Measurements from ENCODE around the gene RUVBL1.

The RUVBL1 gene

DNA sequence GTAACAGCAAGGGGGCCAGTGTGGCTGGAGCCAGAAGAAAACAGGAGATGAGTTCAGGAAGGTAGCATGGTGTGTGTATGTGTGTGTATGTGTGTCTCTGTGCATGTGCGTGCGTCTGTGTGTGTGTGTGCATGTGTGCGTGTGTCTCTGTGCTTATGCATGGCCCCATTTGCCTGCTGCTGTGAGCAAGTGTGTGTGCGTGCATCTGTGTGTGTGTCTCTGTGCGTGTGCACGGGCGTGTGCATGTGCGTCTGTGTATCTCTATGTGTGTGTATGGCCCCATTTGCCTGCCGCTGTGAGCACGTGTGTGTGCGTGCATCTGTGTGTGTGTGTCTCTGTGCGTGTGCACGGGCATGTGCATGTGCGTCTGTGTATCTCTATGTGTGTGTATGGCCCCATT, 22.6 kb upstream of the RUVBL1 start:
- no peaks in the 10 kb centered on the region for H3K9me2 ChIP-seq (replicated peaks; ENCODE audit: insufficient read depth, low read length)
- no peaks in the 10 kb centered on the region for H3K79me2 ChIP-seq (ENCODE audit: low read length)
- no peaks in the 10 kb centered on the region for H3F3A ChIP-seq (ENCODE audit: insufficient read depth, low read length)
- no peaks in the 10 kb centered on the region for H3K27me3 ChIP-seq (replicated peaks; ENCODE audit: insufficient read depth, low read length)
- no peaks in the 10 kb centered on the region for H3K36me3 ChIP-seq (replicated peaks; ENCODE audit: insufficient read depth, low read length)
- H3K9me3 ChIP-seq (replicated peaks; ENCODE audit: insufficient read depth, low read length): no peaks in the 10 kb centered on the region
- H3K4me1 ChIP-seq (ENCODE audit: low read length): no peaks in the 10 kb centered on the region
- H3K4me3 ChIP-seq (ENCODE audit: low read length): no peak overlapping the region
- H3K27ac ChIP-seq (ENCODE audit: low read length): no peak overlapping the region
- no peak overlapping the region for H3K9ac ChIP-seq (ENCODE audit: low read length)
- H2AFZ ChIP-seq (ENCODE audit: low read length): no peak overlapping the region
- no peaks in the 10 kb centered on the region for H4K20me1 ChIP-seq (ENCODE audit: insufficient read depth, low read length)
- no peak overlapping the region for H3K4me2 ChIP-seq (ENCODE audit: low read depth, low read length)
- no peak for DNase-seq
- TF ChIP-seq EZH2 (optimal IDR thresholded peaks at IDR 0.05; ENCODE audit: low read depth, low read length): no peak
- no peak for TF ChIP-seq EZH2phosphoT487 (IDR thresholded peaks at IDR 0.05; ENCODE audit: low read length)
- TF ChIP-seq, protein P1, sequence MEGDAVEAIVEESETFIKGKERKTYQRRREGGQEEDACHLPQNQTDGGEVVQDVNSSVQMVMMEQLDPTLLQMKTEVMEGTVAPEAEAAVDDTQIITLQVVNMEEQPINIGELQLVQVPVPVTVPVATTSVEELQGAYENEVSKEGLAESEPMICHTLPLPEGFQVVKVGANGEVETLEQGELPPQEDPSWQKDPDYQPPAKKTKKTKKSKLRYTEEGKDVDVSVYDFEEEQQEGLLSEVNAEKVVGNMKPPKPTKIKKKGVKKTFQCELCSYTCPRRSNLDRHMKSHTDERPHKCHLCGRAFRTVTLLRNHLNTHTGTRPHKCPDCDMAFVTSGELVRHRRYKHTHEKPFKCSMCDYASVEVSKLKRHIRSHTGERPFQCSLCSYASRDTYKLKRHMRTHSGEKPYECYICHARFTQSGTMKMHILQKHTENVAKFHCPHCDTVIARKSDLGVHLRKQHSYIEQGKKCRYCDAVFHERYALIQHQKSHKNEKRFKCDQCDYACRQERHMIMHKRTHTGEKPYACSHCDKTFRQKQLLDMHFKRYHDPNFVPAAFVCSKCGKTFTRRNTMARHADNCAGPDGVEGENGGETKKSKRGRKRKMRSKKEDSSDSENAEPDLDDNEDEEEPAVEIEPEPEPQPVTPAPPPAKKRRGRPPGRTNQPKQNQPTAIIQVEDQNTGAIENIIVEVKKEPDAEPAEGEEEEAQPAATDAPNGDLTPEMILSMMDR (IDR thresholded peaks at IDR 0.05; ENCODE audit: low read length): no peak

GRCh38 chr3:128145279-128145678, 21.7 kb upstream of the RUVBL1 start:
- Histone ChIP-seq H3K9ac (ENCODE audit: low read length) (no peak overlapping the region), H3K4me3 (ENCODE audit: low read length) (no peak overlapping the region), H3K27ac (ENCODE audit: low read length) (no peak overlapping the region), H3K36me3 (replicated peaks; ENCODE audit: insufficient read depth, low read length) (no peaks in the 10 kb centered on the region), H3K4me1 (ENCODE audit: low read length) (no peaks in the 10 kb centered on the region), H2AFZ (ENCODE audit: low read length) (no peak overlapping the region), H4K20me1 (ENCODE audit: insufficient read depth, low read length) (no peaks in the 10 kb centered on the region), H3K79me2 (ENCODE audit: low read length) (no peaks in the 10 kb centered on the region), H3K9me2 (replicated peaks; ENCODE audit: insufficient read depth, low read length) (no peaks in the 10 kb centered on the region), H3K27me3 (replicated peaks; ENCODE audit: insufficient read depth, low read length) (no peaks in the 10 kb centered on the region), H3F3A (ENCODE audit: insufficient read depth, low read length) (no peaks in the 10 kb centered on the region), H3K9me3 (replicated peaks; ENCODE audit: insufficient read depth, low read length) (no peaks in the 10 kb centered on the region), H3K4me2 (ENCODE audit: low read depth, low read length) (no peak overlapping the region)
- DNase-seq: no peak
- TF ChIP-seq EZH2 (optimal IDR thresholded peaks at IDR 0.05; ENCODE audit: low read depth, low read length) (no peak), EZH2phosphoT487 (IDR thresholded peaks at IDR 0.05; ENCODE audit: low read length) (no peak)
- TF ChIP-seq, protein P1 (IDR thresholded peaks at IDR 0.05; ENCODE audit: low read length): no peak

DNA sequence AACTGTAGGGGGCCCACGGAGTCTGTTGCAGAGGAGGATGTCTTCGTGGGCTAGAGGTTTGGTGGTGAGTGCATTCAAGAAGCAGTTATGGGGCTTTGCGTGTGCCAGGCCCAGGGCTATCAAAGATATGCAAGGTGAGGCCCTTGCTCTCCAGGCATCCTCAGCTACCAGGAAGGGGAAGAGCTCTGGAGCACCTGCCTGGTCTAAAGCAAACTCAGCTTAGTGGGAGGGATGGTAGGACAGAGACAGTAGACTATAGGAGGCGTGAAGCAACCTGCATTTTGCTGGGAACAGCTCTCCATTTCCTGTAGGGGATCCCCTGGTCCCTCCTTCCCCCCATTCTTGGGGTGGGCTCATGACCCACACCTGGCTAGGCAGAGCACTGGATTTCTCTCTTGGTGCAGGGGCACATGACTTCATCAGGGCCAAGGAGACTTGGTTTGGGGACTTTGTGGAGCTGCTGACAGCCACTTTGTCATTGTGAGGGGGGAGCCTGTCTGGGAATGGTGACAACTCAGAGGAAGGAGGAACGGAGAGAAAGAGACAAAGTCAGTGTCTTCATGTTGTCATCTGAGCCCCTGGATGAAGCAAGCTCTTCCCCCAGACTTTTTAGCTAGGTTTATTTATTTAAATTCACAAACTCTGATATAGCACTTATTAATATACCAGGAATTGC, 21.0 kb upstream of the RUVBL1 start:
- H3K4me3 ChIP-seq (ENCODE audit: low read length): no peak overlapping the region
- no peaks in the 10 kb centered on the region for H3K27me3 ChIP-seq (replicated peaks; ENCODE audit: insufficient read depth, low read length)
- no peaks in the 10 kb centered on the region for H3K4me1 ChIP-seq (ENCODE audit: low read length)
- H2AFZ ChIP-seq (ENCODE audit: low read length): no peak overlapping the region
- no peaks in the 10 kb centered on the region for H3K9me2 ChIP-seq (replicated peaks; ENCODE audit: insufficient read depth, low read length)
- no peaks in the 10 kb centered on the region for H3K36me3 ChIP-seq (replicated peaks; ENCODE audit: insufficient read depth, low read length)
- no peaks in the 10 kb centered on the region for H3K79me2 ChIP-seq (ENCODE audit: low read length)
- no peaks in the 10 kb centered on the region for H4K20me1 ChIP-seq (ENCODE audit: insufficient read depth, low read length)
- no peak for DNase-seq
- no peaks in the 10 kb centered on the region for H3F3A ChIP-seq (ENCODE audit: insufficient read depth, low read length)
- H3K27ac ChIP-seq (ENCODE audit: low read length): no peak overlapping the region
- no peaks in the 10 kb centered on the region for H3K9me3 ChIP-seq (replicated peaks; ENCODE audit: insufficient read depth, low read length)
- TF ChIP-seq EZH2phosphoT487 (IDR thresholded peaks at IDR 0.05; ENCODE audit: low read length) (no peak), EZH2 (optimal IDR thresholded peaks at IDR 0.05; ENCODE audit: low read depth, low read length) (no peak)
- TF ChIP-seq, protein P1 (IDR thresholded peaks at IDR 0.05; ENCODE audit: low read length): no peak
- no peak overlapping the region for H3K9ac ChIP-seq (ENCODE audit: low read length)
- no peak overlapping the region for H3K4me2 ChIP-seq (ENCODE audit: low read depth, low read length)

Measured in MM.1S (cell line).